ENCODE data around the gene ALCAM.

The ALCAM gene

DNA sequence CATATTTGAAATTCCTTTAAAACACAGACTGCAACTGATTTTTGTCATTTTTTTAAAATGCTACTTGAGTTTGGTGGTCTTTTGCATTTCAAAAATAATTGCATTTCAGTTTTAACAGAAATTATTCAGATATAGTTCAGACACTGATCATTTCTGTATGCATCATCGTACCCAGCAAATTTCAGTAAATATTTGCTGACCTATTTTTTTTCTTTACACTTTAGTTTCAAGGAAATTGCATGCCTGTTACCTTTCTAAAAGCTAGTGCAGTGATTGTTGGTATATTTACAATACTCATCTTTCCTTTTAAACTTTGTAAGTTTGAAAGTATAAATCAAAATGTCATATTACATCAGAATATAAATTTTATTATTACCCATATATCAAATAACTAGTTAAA is 32.4 kb downstream of the ALCAM start:
- no peaks in the 10 kb centered on the region for H3K9me3 ChIP-seq (replicated peaks; ENCODE audit: insufficient read depth, low read length)
- DNase-seq, result no peak
- no peak overlapping the region for H3K4me2 ChIP-seq (ENCODE audit: low read depth, low read length)
- no peak overlapping the region for H3K27ac ChIP-seq (ENCODE audit: low read length)
- H3K4me3 ChIP-seq (ENCODE audit: low read length), result no peak overlapping the region
- no peaks in the 10 kb centered on the region for H3F3A ChIP-seq (ENCODE audit: insufficient read depth, low read length)
- H3K9me2 ChIP-seq (replicated peaks; ENCODE audit: insufficient read depth, low read length), result no peaks in the 10 kb centered on the region
- H3K36me3 ChIP-seq (replicated peaks; ENCODE audit: insufficient read depth, low read length), result no peaks in the 10 kb centered on the region
- H3K4me1 ChIP-seq (ENCODE audit: low read length), result no peaks in the 10 kb centered on the region
- no peaks in the 10 kb centered on the region for H3K27me3 ChIP-seq (replicated peaks; ENCODE audit: insufficient read depth, low read length)
- H3K9ac ChIP-seq (ENCODE audit: low read length), result no peak overlapping the region
- no peak overlapping the region for H2AFZ ChIP-seq (ENCODE audit: low read length)
- TF ChIP-seq EZH2phosphoT487 (IDR thresholded peaks at IDR 0.05; ENCODE audit: low read length) (no peak), EZH2 (optimal IDR thresholded peaks at IDR 0.05; ENCODE audit: low read depth, low read length) (no peak)
- TF ChIP-seq, protein P1, sequence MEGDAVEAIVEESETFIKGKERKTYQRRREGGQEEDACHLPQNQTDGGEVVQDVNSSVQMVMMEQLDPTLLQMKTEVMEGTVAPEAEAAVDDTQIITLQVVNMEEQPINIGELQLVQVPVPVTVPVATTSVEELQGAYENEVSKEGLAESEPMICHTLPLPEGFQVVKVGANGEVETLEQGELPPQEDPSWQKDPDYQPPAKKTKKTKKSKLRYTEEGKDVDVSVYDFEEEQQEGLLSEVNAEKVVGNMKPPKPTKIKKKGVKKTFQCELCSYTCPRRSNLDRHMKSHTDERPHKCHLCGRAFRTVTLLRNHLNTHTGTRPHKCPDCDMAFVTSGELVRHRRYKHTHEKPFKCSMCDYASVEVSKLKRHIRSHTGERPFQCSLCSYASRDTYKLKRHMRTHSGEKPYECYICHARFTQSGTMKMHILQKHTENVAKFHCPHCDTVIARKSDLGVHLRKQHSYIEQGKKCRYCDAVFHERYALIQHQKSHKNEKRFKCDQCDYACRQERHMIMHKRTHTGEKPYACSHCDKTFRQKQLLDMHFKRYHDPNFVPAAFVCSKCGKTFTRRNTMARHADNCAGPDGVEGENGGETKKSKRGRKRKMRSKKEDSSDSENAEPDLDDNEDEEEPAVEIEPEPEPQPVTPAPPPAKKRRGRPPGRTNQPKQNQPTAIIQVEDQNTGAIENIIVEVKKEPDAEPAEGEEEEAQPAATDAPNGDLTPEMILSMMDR (IDR thresholded peaks at IDR 0.05; ENCODE audit: low read length), result no peak
- H4K20me1 ChIP-seq (ENCODE audit: insufficient read depth, low read length), result no peaks in the 10 kb centered on the region
- H3K79me2 ChIP-seq (ENCODE audit: low read length), result no peaks in the 10 kb centered on the region

DNA sequence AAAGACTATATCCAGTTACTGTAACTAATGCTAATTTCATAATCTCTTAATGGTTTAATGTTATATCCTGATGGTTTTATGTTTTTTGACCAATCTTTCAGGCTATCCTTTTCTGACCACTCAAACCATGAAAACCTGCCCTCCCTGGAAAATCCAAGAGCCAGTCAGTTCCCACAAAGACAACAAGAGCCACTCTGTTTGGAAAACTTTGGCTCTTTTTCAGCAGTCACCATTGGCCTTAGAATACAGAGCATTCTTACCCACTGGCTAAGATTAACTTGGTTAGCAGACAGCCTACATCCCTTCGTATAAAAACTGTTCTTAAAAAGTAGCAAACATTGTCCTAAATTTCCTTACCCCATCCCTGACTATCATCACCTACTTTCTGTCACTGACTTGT is 32.9 kb downstream of the ALCAM start:
- Histone ChIP-seq H3K4me3 (ENCODE audit: low read length) (no peak overlapping the region), H3K27ac (ENCODE audit: low read length) (no peak overlapping the region), H3K4me2 (ENCODE audit: low read depth, low read length) (no peak overlapping the region), H3K9ac (ENCODE audit: low read length) (no peak overlapping the region), H2AFZ (ENCODE audit: low read length) (no peak overlapping the region), H4K20me1 (ENCODE audit: insufficient read depth, low read length) (no peaks in the 10 kb centered on the region), H3F3A (ENCODE audit: insufficient read depth, low read length) (no peaks in the 10 kb centered on the region), H3K36me3 (replicated peaks; ENCODE audit: insufficient read depth, low read length) (no peaks in the 10 kb centered on the region), H3K79me2 (ENCODE audit: low read length) (no peaks in the 10 kb centered on the region), H3K9me3 (replicated peaks; ENCODE audit: insufficient read depth, low read length) (no peaks in the 10 kb centered on the region), H3K27me3 (replicated peaks; ENCODE audit: insufficient read depth, low read length) (no peaks in the 10 kb centered on the region), H3K4me1 (ENCODE audit: low read length) (no peaks in the 10 kb centered on the region), H3K9me2 (replicated peaks; ENCODE audit: insufficient read depth, low read length) (no peaks in the 10 kb centered on the region)
- DNase-seq, result no peak
- TF ChIP-seq, protein P1 (IDR thresholded peaks at IDR 0.05; ENCODE audit: low read length), result no peak
- no peak for TF ChIP-seq EZH2phosphoT487 (IDR thresholded peaks at IDR 0.05; ENCODE audit: low read length)
- TF ChIP-seq EZH2 (optimal IDR thresholded peaks at IDR 0.05; ENCODE audit: low read depth, low read length), result no peak

DNA sequence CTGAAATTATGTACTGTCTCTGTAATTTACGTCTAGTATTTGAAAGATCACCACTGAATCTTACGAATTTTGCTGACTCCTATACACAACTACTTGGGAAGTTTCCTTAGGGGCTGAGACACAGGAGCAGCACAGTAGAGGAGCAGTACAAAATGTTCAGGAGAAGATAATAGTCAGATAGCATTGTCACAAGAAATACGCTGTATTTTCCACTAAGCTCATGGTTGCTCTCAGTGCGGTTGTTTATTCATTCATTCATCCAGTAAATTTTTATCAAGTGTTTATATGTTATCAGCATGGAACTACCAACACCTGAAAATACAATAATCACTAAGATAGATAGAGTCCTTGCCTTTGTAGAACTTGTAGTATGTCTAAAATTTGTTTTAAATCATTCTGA is 34.5 kb downstream of the ALCAM start:
- no peaks in the 10 kb centered on the region for H3K9me3 ChIP-seq (replicated peaks; ENCODE audit: insufficient read depth, low read length)
- no peak overlapping the region for H3K9ac ChIP-seq (ENCODE audit: low read length)
- TF ChIP-seq, protein P1 (IDR thresholded peaks at IDR 0.05; ENCODE audit: low read length), result no peak
- TF ChIP-seq EZH2 (optimal IDR thresholded peaks at IDR 0.05; ENCODE audit: low read depth, low read length) (no peak), EZH2phosphoT487 (IDR thresholded peaks at IDR 0.05; ENCODE audit: low read length) (no peak)
- H2AFZ ChIP-seq (ENCODE audit: low read length), result no peak overlapping the region
- H3K27me3 ChIP-seq (replicated peaks; ENCODE audit: insufficient read depth, low read length), result no peaks in the 10 kb centered on the region
- H3K27ac ChIP-seq (ENCODE audit: low read length), result no peak overlapping the region
- no peaks in the 10 kb centered on the region for H4K20me1 ChIP-seq (ENCODE audit: insufficient read depth, low read length)
- H3K4me3 ChIP-seq (ENCODE audit: low read length), result no peak overlapping the region
- H3K4me1 ChIP-seq (ENCODE audit: low read length), result no peaks in the 10 kb centered on the region
- H3K9me2 ChIP-seq (replicated peaks; ENCODE audit: insufficient read depth, low read length), result no peaks in the 10 kb centered on the region
- no peaks in the 10 kb centered on the region for H3K36me3 ChIP-seq (replicated peaks; ENCODE audit: insufficient read depth, low read length)
- H3K79me2 ChIP-seq (ENCODE audit: low read length), result no peaks in the 10 kb centered on the region
- no peak overlapping the region for H3K4me2 ChIP-seq (ENCODE audit: low read depth, low read length)
- DNase-seq, result no peak
- no peaks in the 10 kb centered on the region for H3F3A ChIP-seq (ENCODE audit: insufficient read depth, low read length)
